Activated naive CD8-positive, alpha-beta T cell treated with anti-CD3 and anti-CD28 coated beads for 36 hours (primary cell): ENCODE data around the gene LRRC56. TPM values are rescaled to one million over a fixed set of nuclear protein-coding genes. Genes with fewer than 3 reads are reported as not detected.

Experiments used
- DNase-seq: peaks from one replicate; pipeline ENCODE4 v3.0.0; 2021
- H3K27ac Mint-ChIP-seq: one replicate; pipeline ENCODE4 v1.8.0; 2022; ENCODE audit warnings: mild to moderate bottlenecking, moderate library complexity, mixed read lengths
- H3K27me3 Mint-ChIP-seq: one replicate; pipeline ENCODE4 v1.8.0; 2022; ENCODE audit warnings: mild to moderate bottlenecking, mixed read lengths
- H3K36me3 Mint-ChIP-seq: one replicate; pipeline ENCODE4 v1.8.0; 2021; ENCODE audit warnings: mild to moderate bottlenecking, mixed read lengths
- H3K4me1 Mint-ChIP-seq: one replicate; pipeline ENCODE4 v1.8.0; 2021; ENCODE audit warnings: mixed read lengths
- H3K4me3 Mint-ChIP-seq: one replicate; pipeline ENCODE4 v1.8.0; 2022; ENCODE audit warnings: mild to moderate bottlenecking, moderate library complexity, mixed read lengths
- H3K9me3 Mint-ChIP-seq: one replicate; pipeline ENCODE4 v1.8.0; 2022; ENCODE audit warnings: mixed read lengths
- total RNA-seq, 2 experiments: library from RNA; stranded (reverse); gene quantifications; one replicate each; pipeline ENCODE4 v1.2.3, GENCODE V29; 2021

LRRC56 gene
- total RNA-seq, 2 experiments from 2014 or later = 1.4 to 2.2 TPM

DNA sequence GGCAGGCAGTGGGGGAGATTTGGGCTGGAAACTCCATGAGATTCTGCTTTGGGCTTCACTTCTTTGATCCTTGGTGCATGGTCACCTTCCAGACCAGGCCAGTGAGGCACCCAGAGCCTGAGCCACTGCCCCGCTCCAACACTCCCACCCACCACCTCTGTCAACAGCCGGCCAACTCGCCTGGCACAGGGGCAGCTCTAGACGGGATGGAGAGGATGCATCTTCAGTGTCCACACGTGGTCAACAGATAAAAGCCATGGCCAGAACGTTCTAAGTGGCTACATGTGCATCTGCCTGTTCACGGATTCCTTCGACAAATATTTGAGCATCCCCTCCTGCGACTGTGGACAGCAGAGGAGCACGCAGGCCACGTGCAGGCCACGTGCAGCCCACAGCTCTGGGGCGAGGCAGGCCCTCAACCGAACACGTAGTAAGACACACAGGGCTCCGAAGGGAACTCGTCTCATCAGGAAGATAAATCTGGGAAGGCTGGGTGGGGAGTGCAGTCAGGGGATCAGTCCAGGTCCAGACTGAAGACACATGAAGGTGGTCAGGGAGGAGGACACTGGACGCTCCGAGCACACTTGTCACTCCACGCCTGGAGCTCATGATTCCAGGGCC, 1.2 kb downstream of the LRRC56 start:
- no peak for DNase-seq

DNA sequence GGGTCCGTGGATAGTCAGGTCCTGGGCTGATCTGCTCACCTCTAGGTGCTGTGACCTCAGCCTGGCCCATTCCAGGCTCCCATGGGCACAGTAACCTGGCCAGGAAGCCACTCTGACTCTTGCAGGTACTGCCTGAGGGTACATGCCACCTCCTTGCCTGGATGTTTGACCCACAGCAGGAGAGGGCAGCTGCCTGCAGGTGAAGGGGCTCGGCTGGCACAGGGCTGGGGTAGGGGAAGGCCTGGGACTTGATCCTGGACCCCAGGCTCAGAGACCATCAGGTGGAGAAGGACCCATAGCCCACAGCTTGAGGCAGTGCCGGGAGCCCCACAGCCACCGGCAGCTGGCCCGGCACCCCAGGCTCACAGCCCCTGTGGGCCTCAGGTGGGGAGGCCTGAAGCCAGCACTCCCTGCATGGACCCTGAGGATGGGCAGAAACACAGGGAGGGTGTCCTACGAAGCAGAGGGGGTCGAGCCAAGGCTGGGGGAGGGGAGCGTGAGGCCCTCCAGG, 2.7 kb downstream of the LRRC56 start:
- no peaks in the 10 kb centered on the region for H3K27me3 Mint-ChIP-seq
- no peaks in the 10 kb centered on the region for H3K9me3 Mint-ChIP-seq

More for the DNA sequence above, 1.2 kb downstream of the LRRC56 start:
- Mint-ChIP-seq H3K27ac (no peak overlapping the region), H3K36me3 (no peaks in the 10 kb centered on the region), H3K4me1 (peaks cover 12% of the 10 kb centered on the region), H3K9me3 (no peaks in the 10 kb centered on the region), H3K27me3 (no peaks in the 10 kb centered on the region), H3K4me3 (no peak overlapping the region)

DNA sequence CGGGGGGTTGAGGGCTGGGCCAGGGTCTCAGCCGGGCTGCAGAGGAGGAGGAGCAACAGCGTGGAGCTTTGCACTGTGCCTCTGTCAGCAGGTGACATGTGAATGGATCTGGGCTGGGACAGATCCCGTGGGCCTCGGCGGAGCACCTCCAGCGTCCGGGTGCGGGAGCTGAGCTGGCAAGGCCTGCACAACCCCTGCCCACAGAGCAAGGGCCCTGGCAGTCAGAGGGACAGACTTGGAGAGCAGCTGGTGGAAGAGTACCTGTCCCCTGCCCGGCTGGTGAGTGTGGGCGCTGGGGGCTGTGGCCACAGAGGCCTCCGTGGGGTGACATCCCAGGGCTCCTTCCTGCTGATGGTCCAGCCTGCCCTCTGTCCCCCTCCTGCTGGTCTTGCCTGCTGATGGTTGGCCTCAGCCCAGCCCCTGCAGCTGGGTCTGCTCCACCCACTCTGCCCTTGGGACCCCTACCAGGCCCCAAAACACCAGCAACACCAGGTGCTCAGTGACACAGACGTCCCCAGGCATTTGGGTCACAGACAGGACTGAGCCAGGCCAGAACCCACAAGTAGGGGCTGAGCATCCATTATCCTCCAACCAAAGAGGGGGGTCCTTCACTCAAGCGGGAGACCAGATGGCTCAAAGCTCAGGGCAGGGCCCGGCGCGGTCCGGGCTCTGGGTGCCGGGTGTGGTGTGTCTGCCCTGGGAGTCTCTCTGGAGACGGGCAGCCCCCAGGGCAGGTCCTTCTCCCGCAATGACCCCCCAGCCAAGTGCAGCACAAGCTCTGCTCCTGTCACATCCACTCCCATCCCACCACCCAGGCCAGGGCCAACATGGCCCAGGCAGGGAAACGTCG, 3.5 kb downstream of the LRRC56 start:
- DNase-seq = no peak
- Mint-ChIP-seq H3K27ac (no peak overlapping the region), H3K9me3 (no peaks in the 10 kb centered on the region), H3K4me1 (peaks cover 10% of the 10 kb centered on the region), H3K36me3 (no peaks in the 10 kb centered on the region), H3K27me3 (no peaks in the 10 kb centered on the region), H3K4me3 (no peak overlapping the region)

More for the DNA sequence above, 2.7 kb downstream of the LRRC56 start:
- no peaks in the 10 kb centered on the region for H3K36me3 Mint-ChIP-seq
- no peak overlapping the region for H3K27ac Mint-ChIP-seq
- H3K4me1 Mint-ChIP-seq = peaks cover 10% of the 10 kb centered on the region
- no peak overlapping the region for H3K4me3 Mint-ChIP-seq
- no peak for DNase-seq

DNA sequence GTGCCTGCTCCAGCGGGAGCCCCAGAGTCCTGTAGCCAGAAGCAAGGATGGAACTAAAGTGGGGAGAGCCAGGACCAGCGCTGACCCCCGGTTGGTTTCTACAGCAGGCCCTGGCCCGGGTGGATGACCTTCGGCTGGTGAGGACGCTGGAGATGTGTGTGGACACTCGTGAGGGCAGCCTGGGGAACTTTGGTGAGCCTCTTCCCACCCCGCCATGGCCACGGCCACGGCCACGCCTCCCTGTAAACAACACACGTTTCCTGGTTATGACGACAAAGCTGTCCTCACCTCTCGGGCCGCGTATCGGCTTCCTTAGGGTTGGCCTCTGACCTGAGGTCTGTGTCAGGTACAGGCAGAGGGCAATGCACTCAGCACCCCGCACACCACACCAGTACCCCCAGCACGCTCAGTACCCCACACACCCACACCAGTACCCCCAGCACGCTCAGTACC, 4.1 kb downstream of the LRRC56 start:
- no peak for DNase-seq
- H3K4me3 Mint-ChIP-seq = no peak overlapping the region
- peaks cover 6% of the 10 kb centered on the region for H3K4me1 Mint-ChIP-seq
- H3K9me3 Mint-ChIP-seq = no peaks in the 10 kb centered on the region
- H3K36me3 Mint-ChIP-seq = no peaks in the 10 kb centered on the region
- H3K27me3 Mint-ChIP-seq = no peaks in the 10 kb centered on the region
- no peak overlapping the region for H3K27ac Mint-ChIP-seq

DNA sequence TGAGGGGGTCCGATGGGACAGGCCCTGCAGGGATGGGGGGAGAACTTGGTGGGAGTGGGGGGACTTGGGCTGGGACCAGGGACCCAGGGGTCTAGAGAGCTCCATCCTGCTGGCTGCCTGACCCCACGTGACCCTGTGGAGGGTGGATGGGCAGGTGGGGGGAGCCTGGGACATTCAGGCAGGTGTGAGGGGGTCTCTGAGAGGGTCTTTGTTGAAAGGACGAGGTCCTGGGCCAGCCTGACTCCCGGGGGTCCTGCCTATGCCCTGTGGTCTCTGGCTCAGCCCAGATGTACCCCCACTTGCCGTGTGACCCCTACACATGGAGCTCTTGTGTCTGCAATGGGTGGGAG, 7.5 kb downstream of the LRRC56 start:
- H3K36me3 Mint-ChIP-seq = no peaks in the 10 kb centered on the region
- H3K27ac Mint-ChIP-seq = no peak overlapping the region
- no peak for DNase-seq
- no peaks in the 10 kb centered on the region for H3K9me3 Mint-ChIP-seq
- no peaks in the 10 kb centered on the region for H3K27me3 Mint-ChIP-seq
- H3K4me3 Mint-ChIP-seq = no peak overlapping the region
- no peaks in the 10 kb centered on the region for H3K4me1 Mint-ChIP-seq

DNA sequence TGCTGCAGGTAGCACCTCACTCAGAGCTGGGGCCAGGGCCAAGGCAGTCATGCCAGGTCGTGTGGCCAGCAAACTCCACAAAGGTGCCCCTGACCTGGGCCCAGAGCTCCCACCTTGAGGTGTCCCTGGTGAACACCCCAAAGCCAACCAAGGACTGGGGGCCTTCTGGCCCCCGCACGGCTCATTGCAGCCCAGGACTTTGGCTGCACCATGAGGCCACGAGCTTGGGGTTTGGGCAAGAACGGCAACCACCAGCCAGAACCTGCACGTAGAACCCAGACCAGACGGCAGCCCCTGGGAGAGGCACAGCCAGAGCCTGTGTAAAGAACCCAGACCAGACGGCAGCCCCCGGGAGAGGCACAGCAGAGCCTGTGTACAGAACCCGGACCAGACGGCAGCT, 7.8 kb downstream of the LRRC56 start:
- no peak for DNase-seq
- H3K9me3 Mint-ChIP-seq = no peaks in the 10 kb centered on the region
- no peaks in the 10 kb centered on the region for H3K4me1 Mint-ChIP-seq

DNA sequence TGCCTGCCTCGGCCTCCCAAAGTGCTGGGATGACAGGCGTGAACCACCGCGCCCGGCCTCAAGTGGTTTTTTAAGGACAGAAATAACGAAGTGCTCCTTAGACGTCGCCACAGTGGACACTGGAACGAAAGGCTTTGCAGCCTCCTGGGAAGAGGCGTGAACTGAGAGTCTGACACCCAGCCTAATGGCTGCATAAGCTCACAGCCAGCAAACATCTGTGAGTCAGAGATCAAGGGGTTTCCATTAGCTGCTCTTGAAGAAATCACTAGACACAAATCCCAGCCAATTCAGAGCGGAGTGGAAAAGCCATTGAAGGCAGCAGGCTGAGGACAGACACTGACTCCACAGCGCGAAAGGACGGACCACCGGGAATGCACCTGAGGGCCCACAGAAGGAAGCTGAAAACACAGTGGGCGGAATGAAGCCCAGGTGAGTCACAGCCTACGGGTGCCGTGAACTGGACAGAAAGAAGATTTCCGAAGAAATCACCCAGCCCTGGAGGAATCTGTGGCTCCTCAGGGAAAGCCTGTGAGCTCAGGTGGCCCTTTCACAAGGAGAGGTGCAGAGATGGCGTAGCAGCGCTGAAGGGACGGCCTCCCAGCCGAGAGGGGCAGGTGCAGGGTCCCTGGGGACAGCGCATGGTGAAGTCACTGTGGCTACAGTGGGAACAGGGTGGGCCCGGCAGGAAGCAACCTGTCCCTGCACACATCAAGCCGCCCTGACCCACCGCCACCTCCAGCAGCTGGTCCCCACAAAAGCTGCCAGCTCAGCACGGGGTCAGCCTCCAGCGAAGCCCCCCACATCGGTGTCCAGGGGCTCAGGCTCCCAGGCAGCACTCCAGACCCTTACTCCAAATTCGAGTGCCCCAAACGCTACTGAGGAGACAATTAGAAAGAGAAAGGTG, 11.6 kb downstream of the LRRC56 start:
- no peaks in the 10 kb centered on the region for H3K9me3 Mint-ChIP-seq
- H3K4me1 Mint-ChIP-seq = no peaks in the 10 kb centered on the region
- no peak for DNase-seq
- no peaks in the 10 kb centered on the region for H3K36me3 Mint-ChIP-seq
- H3K4me3 Mint-ChIP-seq = no peak overlapping the region
- no peak overlapping the region for H3K27ac Mint-ChIP-seq
- no peaks in the 10 kb centered on the region for H3K27me3 Mint-ChIP-seq

More for the DNA sequence above, 7.8 kb downstream of the LRRC56 start:
- Mint-ChIP-seq H3K27ac (no peak overlapping the region), H3K4me3 (no peak overlapping the region), H3K27me3 (no peaks in the 10 kb centered on the region), H3K36me3 (no peaks in the 10 kb centered on the region)

DNA sequence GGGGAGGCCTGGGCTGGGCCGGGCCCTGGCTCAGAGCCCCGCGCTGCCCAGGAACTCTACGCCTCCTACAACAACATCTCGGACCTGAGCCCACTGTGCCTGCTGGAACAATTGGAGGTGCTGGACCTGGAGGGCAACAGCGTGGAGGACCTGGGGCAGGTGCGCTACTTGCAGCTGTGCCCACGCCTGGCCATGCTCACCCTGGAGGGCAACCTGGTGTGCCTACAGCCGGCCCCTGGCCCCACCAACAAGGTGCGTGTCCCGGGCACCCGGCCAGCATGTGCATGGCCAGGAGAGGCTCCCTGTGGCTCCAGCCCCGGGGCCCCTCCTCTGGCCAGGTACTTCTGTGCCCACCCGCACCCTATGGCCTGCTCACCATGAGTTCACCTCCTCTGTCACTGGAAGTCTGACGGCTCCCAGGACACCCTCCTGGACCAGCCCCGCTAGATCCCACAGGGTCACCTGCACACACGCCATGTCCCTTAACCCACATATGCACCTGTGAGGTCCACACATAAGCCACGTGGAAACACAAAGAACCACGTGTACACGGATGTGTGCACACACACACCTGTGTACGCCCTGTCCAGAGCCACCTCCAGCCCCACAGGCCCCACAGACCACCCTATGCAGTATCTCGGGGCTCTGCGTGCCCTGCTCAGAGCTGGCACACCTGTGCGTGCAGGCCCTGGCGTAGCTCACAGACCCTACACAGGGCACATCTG, 12.9 kb downstream of the LRRC56 start:
- no peaks in the 10 kb centered on the region for H3K27me3 Mint-ChIP-seq
- no peak overlapping the region for H3K27ac Mint-ChIP-seq
- DNase-seq = no peak
- H3K9me3 Mint-ChIP-seq = no peaks in the 10 kb centered on the region
- no peaks in the 10 kb centered on the region for H3K36me3 Mint-ChIP-seq
- no peak overlapping the region for H3K4me3 Mint-ChIP-seq
- H3K4me1 Mint-ChIP-seq = no peaks in the 10 kb centered on the region

DNA sequence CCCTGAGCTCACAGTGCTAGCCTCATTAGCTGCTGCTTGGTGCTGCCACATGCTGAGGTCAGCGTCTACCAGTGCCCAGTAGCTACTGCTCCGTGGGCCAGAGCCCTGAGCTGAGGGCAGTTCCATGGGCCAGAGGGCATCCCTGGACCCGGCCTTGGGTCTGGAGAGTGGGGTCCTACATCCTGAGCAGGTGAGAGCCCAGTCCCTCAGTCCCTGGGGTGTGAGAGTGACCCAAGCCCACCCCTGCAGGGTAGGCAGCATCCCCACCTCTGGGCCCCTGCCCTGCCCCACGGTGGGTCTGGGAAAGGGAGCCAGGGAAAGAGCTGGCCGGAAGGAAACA, 13.4 kb downstream of the LRRC56 start:
- no peak overlapping the region for H3K27ac Mint-ChIP-seq
- no peak for DNase-seq
- no peaks in the 10 kb centered on the region for H3K27me3 Mint-ChIP-seq
- no peaks in the 10 kb centered on the region for H3K4me1 Mint-ChIP-seq
- H3K9me3 Mint-ChIP-seq = no peaks in the 10 kb centered on the region
- H3K4me3 Mint-ChIP-seq = no peak overlapping the region
- H3K36me3 Mint-ChIP-seq = no peaks in the 10 kb centered on the region

DNA sequence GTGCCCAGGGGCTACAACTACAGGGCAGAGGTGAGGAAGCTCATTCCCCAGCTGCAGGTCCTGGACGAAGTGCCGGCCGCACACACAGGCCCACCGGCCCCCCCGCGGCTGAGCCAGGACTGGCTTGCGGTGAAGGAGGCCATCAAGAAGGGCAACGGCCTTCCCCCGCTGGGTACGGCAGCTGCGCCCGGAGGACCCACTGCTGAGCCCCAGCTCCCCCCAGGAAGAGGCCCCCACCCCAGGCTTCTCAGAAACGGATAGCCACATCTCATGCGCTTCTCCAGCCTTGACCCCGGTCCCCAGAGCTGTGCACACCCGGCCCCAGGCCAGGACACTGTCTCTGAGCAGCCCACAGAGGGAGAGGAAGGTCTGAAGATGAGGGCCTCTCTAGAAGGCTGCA, 13.8 kb downstream of the LRRC56 start:
- DNase-seq = no peak
- H3K4me1 Mint-ChIP-seq = no peaks in the 10 kb centered on the region
- H3K27ac Mint-ChIP-seq = no peak overlapping the region
- H3K27me3 Mint-ChIP-seq = no peaks in the 10 kb centered on the region
- no peaks in the 10 kb centered on the region for H3K36me3 Mint-ChIP-seq
- H3K9me3 Mint-ChIP-seq = no peaks in the 10 kb centered on the region
- H3K4me3 Mint-ChIP-seq = no peak overlapping the region

DNA sequence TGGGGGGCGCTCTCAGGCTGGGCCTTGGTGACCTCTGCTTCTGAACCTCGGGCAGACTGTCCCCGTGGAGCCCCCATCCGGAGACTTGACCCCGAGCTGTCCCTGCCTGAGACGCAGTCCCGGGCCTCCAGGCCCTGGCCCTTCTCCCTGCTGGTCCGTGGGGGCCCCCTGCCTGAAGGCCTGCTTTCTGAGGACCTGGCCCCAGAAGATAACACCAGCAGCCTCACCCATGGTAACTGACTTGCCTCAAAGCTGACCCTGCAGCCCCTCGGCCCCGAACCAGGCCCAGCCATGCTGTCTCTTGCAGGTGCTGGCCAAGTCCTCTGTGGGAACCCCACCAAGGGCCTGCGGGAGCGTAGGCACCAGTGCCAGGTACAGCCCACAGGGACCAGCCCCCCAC, 14.3 kb downstream of the LRRC56 start:
- no peak overlapping the region for H3K27ac Mint-ChIP-seq
- H3K36me3 Mint-ChIP-seq = no peaks in the 10 kb centered on the region
- H3K4me3 Mint-ChIP-seq = no peak overlapping the region
- no peaks in the 10 kb centered on the region for H3K4me1 Mint-ChIP-seq
- peaks cover 5% of the 10 kb centered on the region for H3K27me3 Mint-ChIP-seq
- DNase-seq = no peak
- no peaks in the 10 kb centered on the region for H3K9me3 Mint-ChIP-seq

DNA sequence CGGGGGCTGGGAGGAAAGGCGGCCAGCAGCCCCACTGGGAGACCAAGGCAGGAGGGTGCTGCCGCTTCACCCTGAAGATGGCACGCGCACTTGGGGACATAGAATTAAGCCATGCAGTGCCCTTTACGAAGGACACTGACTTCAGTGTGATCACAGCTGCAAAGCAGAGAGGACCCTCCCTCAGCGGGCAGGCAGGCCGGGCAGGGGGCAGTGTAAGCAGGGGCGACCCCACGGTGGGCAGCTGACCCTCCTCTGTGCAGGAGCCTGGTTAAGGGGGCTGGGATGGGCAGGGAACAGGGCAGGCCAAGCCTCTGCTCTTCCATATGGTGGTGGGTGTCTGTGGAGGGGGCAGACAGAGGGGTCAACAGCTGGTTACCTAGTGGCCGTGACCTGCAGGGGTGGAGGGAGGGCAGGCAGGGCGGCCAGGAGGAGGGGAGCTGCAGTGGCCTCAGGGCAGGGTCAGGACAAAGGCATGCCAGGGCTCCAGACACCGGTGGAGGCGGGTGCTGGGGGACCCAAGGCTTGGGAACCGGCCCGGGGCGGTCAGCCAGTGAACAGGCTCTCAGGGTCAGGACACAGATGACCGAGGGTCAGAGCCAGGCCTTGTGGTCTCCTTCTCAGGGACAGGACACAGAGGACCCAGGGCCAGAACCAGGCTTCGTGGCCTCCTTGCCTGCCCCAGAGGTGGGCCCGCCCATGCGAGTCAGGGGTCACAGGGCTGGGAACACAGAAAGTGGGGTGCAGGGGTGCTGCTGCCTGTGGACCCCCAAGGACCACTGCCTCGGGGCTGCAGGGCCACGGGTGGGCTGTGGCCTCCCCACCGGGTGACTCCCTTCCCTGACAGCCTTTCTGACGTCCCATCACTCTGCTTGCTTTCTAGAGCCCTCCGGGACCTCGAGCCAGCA, 16.0 kb downstream of the LRRC56 start:
- Mint-ChIP-seq H3K36me3 (no peaks in the 10 kb centered on the region), H3K4me3 (no peak overlapping the region), H3K27ac (no peak overlapping the region), H3K9me3 (no peaks in the 10 kb centered on the region), H3K4me1 (no peaks in the 10 kb centered on the region), H3K27me3 (peaks cover 5% of the 10 kb centered on the region)
- no peak for DNase-seq

DNA sequence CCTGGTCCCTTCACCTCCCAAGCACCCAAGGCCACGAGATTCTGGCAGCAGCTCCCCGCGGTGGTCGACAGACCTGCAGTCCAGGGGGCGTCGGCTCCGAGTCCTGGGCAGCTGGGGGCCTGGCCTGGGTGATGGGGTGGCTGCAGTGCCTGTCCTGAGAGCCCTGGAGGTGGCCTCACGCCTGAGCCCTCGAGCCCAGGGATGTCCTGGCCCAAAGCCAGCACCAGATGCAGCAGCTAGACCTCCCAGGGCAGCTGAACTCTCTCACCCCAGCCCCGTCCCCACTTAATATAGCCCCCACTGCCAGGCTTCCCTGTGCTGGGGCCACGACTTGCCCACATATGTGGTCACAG, 16.6 kb downstream of the LRRC56 start:
- Mint-ChIP-seq H3K36me3 (no peaks in the 10 kb centered on the region), H3K4me1 (no peaks in the 10 kb centered on the region), H3K4me3 (no peak overlapping the region), H3K27ac (no peak overlapping the region), H3K9me3 (no peaks in the 10 kb centered on the region), H3K27me3 (peaks cover 5% of the 10 kb centered on the region)
- DNase-seq = no peak
